AG09309 (cell line): ENCODE data around the gene SGF29.
"Not testable (repeated sequence)": the region's sequence is repeated elsewhere in the genome, so short reads cannot be mapped to it uniquely, and the experiment has no call there.

ENCODE experiments used
- DNase-seq: peaks from one replicate; pipeline ENCODE4 v3.0.0-alpha.2; 2010; ENCODE audit warnings: low read depth
- H3K4me3 ChIP-seq: 2 replicates; pipeline ENCODE4 v1.5.1; 2011; ENCODE audit warnings: mild to moderate bottlenecking, low read depth, low read length, moderate library complexity; ENCODE audit not compliant: control insufficient read depth
- TF ChIP-seq, protein P1 (sequence below): IDR thresholded peaks from 2 replicates; pipeline ENCODE4 v1.5.1; 2011; ENCODE audit warnings: mild to moderate bottlenecking, low read depth, low read length, inconsistent platforms; ENCODE audit not compliant: insufficient read depth, control insufficient read depth; ENCODE audit errors: missing control alignments

SGF29 gene

DNA sequence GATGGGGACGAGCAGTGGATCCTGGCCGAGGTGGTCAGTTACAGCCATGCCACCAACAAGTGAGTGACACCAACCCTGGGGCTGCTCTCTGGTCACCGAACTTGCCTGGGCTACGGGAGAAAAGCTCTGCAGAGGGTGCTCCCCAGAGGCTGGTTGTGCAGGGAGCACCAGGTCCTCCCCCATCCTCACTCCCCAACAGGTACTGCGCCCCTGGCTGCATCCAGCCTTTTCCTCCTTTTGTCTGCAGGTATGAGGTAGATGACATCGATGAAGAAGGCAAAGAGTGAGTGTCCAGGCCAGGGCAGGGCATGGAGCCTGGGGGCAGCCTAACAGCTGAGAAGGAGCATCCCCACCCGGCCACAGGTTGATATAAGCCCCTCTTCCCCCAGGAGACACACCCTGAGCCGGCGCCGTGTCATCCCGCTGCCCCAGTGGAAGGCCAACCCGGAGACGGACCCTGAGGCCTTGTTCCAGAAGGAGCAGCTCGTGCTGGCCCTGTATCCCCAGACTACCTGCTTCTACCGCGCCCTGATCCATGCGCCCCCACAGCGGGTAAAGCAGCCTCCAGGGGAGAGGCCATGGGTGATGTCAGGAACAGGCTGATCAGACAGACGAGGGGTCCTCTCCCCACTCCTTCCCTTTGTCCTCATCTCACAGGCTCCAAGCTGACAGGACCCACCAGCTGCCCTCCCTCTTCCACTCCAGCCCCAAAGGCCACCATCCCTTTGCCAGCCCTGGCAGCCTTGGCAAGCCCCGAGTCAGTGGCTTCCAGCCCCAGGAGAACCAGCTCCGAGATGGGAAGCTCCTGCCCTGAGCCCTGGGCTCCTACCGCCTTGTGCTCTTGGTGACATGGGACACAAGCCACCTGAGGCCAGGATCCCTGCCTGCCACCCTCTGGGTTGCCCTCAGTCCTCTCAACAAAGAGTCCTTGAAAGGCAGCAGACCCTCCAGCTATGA, 36.9 kb downstream of the SGF29 start:
- no peak for DNase-seq
- no peak overlapping the region for H3K4me3 ChIP-seq
- TF ChIP-seq, protein P1, sequence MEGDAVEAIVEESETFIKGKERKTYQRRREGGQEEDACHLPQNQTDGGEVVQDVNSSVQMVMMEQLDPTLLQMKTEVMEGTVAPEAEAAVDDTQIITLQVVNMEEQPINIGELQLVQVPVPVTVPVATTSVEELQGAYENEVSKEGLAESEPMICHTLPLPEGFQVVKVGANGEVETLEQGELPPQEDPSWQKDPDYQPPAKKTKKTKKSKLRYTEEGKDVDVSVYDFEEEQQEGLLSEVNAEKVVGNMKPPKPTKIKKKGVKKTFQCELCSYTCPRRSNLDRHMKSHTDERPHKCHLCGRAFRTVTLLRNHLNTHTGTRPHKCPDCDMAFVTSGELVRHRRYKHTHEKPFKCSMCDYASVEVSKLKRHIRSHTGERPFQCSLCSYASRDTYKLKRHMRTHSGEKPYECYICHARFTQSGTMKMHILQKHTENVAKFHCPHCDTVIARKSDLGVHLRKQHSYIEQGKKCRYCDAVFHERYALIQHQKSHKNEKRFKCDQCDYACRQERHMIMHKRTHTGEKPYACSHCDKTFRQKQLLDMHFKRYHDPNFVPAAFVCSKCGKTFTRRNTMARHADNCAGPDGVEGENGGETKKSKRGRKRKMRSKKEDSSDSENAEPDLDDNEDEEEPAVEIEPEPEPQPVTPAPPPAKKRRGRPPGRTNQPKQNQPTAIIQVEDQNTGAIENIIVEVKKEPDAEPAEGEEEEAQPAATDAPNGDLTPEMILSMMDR = no peak

DNA sequence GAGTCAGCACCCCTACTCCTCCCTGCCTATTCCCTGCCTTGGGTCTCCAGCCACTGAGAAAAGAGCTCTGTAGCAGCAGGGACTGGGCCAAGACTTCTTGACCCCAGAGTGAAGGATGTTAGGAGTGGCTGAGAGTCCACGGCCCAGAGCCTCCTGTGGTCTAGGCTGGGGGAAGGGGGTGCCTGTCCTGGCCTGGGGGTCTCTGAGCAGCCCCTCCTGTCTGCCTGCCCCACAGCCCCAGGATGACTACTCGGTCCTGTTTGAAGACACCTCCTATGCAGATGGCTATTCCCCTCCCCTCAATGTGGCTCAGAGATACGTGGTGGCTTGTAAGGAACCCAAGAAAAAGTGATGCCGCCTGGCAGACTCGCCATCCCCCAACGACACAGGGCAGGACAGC, 37.6 kb downstream of the SGF29 start:
- TF ChIP-seq, protein P1 = no peak
- DNase-seq = no peak
- no peak overlapping the region for H3K4me3 ChIP-seq

DNA sequence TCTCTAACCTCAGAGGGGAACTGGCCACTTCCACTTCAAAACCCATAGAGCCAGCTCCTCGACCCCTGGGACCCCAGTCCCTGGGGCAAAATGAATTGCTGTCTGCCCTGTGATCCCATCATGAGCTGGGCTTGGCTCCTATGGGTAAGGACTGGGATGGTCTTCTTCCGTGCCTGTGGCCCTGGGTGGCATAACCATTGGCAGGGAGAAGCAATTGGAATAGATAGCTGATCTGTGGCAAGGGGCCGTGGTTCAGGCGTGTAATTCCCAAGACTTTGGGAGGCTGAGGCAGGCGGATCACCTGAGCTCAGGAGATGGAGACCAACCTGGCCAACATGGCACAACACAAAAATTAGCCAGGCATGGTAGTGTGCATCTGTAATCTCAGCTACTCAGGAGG, 38.8 kb downstream of the SGF29 start:
- H3K4me3 ChIP-seq = no peak overlapping the region
- no peak for DNase-seq
- TF ChIP-seq, protein P1 = no peak

DNA sequence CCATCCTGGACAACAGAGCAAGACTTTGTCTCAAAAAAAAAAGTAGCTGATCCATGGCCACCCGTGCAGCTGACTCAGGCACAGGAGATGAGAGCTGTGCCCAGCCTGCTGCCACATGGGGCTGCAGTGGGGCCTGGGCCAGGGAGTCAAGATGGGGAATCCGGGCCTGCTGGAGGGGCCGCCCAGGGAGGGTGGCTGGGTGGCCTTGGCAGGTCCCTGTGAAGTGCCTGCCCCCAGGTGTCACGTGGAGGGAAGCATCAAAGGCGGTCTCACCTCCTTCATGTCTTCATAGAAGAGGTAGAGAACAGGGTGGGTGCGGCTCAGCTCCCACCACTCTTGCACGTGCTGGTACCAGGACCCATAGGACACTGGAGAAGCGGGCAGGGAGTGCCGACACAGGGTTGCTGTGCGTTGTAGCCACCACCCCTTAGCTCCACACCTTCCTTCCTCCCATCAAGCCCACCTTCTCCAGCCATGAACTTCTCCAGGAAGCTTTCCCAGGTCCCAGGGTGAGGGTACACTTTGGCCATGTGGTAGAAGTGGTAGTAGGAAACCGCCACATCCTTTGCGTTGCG, 39.3 kb downstream of the SGF29 start:
- no peak for DNase-seq
- TF ChIP-seq, protein P1 = no peak
- H3K4me3 ChIP-seq = no peak overlapping the region

GRCh38 chr16:28595451-28595850, 41.7 kb downstream of the SGF29 start:
- not testable (repeated sequence) for H3K4me3 ChIP-seq, DNase-seq

DNA sequence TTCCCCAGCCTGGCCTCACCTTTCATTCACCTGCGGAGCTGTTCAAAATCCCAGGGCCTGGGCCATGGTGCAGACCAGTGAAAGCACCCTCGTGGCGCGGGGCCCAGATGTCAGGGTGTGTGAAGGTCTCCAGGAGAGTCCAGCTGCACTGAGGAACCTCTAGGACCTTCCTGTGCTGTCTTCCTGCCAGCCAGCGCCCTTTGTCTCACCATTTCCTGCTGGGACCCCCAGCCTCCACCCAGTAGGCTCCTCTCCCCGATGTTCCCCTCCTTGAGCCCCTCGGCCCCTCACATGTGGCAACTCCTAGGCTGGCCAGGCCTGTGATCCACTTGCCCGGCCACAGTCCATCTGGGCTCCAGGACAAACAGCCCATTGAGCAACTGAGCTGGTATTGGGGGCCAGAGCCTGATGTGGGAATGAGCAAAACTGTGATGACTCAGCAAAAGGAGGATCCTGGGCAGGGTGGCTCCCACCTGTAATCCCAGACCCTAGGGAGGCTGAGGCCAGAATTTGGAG, 42.5 kb downstream of the SGF29 start:
- TF ChIP-seq, protein P1 = no peak
- H3K4me3 ChIP-seq = no peak overlapping the region
- DNase-seq = no peak
